Hepatocyte (in vitro differentiated cells): ENCODE results near the gene TSPAN4. TPM values are rescaled to one million over a fixed set of nuclear protein-coding genes. Genes with fewer than 3 reads are reported as not detected.

Experiments used
- DNase-seq: peaks from one replicate; pipeline ENCODE4 v3.0.0-alpha.2; 2016; ENCODE audit warnings: low spot score
- H2AFZ ChIP-seq: fragments of 200-600 bp; sonication (generic); 2 replicates; pipeline ENCODE4 v1.6.0; 2016; ENCODE audit warnings: antibody characterized with exemption, mild to moderate bottlenecking
- H3K27ac ChIP-seq: fragments of 200-600 bp; sonication (generic); 2 replicates; pipeline ENCODE4 v1.5.1; 2016; ENCODE audit warnings: mild to moderate bottlenecking
- H3K27me3 ChIP-seq: fragments of 200-600 bp; sonication (generic); 2 replicates; pipeline ENCODE4 v1.6.1; 2016
- H3K36me3 ChIP-seq: fragments of 200-600 bp; sonication (generic); replicated peaks from 2 replicates; pipeline ENCODE4 v1.5.1; 2016; ENCODE audit warnings: low read depth; ENCODE audit not compliant: insufficient read depth
- H3K4me1 ChIP-seq: fragments of 200-600 bp; sonication (generic); 2 replicates; pipeline ENCODE4 v1.5.1; 2016; ENCODE audit warnings: mild to moderate bottlenecking, moderate library complexity; ENCODE audit not compliant: insufficient read depth
- H3K4me2 ChIP-seq: fragments of 200-600 bp; sonication (generic); 2 replicates; pipeline ENCODE4 v1.6.0; 2016
- H3K4me3 ChIP-seq: fragments of 200-600 bp; sonication (generic); 2 replicates; pipeline ENCODE4 v1.5.1; 2016; ENCODE audit warnings: mild to moderate bottlenecking
- H3K79me2 ChIP-seq: fragments of 200-600 bp; sonication (generic); 2 replicates; pipeline ENCODE4 v1.6.0; 2017; ENCODE audit warnings: mild to moderate bottlenecking
- H3K9me2 ChIP-seq: fragments of 200-600 bp; sonication (generic); replicated peaks from 2 replicates; pipeline ENCODE4 v1.6.0; 2017; ENCODE audit warnings: mild to moderate bottlenecking; ENCODE audit not compliant: insufficient read depth
- H3K9me3 ChIP-seq: fragments of 200-600 bp; sonication (generic); 2 replicates; pipeline ENCODE4 v1.5.1; 2016; ENCODE audit warnings: low read depth, mild to moderate bottlenecking
- H4K20me1 ChIP-seq: fragments of 200-600 bp; sonication (generic); 2 replicates; pipeline ENCODE4 v1.6.0; 2016; ENCODE audit warnings: mild to moderate bottlenecking; ENCODE audit not compliant: insufficient read depth, poor library complexity, severe bottlenecking
- CTCF ChIP-seq: fragments of 200-600 bp; sonication (generic); IDR thresholded peaks from 2 replicates; pipeline ENCODE4 v1.5.1; 2016; ENCODE audit warnings: antibody characterized with exemption, mild to moderate bottlenecking; ENCODE audit not compliant: poor library complexity
- EZH2 ChIP-seq: fragments of 200-600 bp; sonication (generic); IDR thresholded peaks from 2 replicates; pipeline ENCODE4 v1.6.1; 2016; ENCODE audit warnings: antibody characterized with exemption, mild to moderate bottlenecking, borderline replicate concordance
- EZH2phosphoT487 ChIP-seq: fragments of 200-600 bp; sonication (generic); IDR thresholded peaks from one replicate; pipeline ENCODE4 v1.6.1; 2018; ENCODE audit warnings: antibody characterized with exemption, mild to moderate bottlenecking, low read depth, moderate library complexity; ENCODE audit not compliant: unreplicated experiment, severe bottlenecking
- WGBS: methylation state at CpG from one replicate; pipeline ENCODE4 v1.1.6; 2016; ENCODE audit warnings: low lambda C conversion rate; ENCODE audit errors: missing lambda C conversion rate; 5-methylcytosine and 5-hydroxymethylcytosine counted together
- polyA plus RNA-seq: library from polyadenylated mRNA; unstranded; fragments of >200 nt; fragmentation: Nextera tagmentation; extraction: Ambion mirVana; gene quantifications from 2 replicates; pipeline ENCODE4 v1.2.1, GENCODE V29; 2016
- total RNA-seq: library from RNA; depleted of rRNA; stranded (reverse); fragments of >200 nt; gene quantifications from 2 replicates; pipeline ENCODE4 v1.2.3, GENCODE V29; 2014

Gene TSPAN4
- total and polyA plus RNA-seq, 2 experiments from 2014 or later, result 82.8 to 148 TPM

GRCh38 chr11:804599-804964 is 38.1 kb upstream of the TSPAN4 start:
- Histone ChIP-seq H4K20me1 (no peaks in the 10 kb centered on the region), H3K9me2 (no peaks in the 10 kb centered on the region), H3K4me3 (peak overlapping the region; percentile 34), H3K79me2 (peaks cover 24% of the 10 kb centered on the region), H3K4me1 (peaks cover 3% of the 10 kb centered on the region), H3K27ac (peak overlapping the region; percentile 27), H3K4me2 (peak overlapping the region; percentile 98), H3K27me3 (no peaks in the 10 kb centered on the region), H2AFZ (peak overlapping the region; percentile 30), H3K9me3 (no peaks in the 10 kb centered on the region), H3K36me3 (no peaks in the 10 kb centered on the region)
- TF ChIP-seq EZH2, result no peak
- no peak for TF ChIP-seq CTCF
- no peak for TF ChIP-seq EZH2phosphoT487
- 40% methylated on average over 18 of the region's 18 CpGs for WGBS
- DNase-seq, result no peak

GRCh38 chr11:808427-809286 is 34.0 kb upstream of the TSPAN4 start:
- H3K27me3 ChIP-seq, result no peaks in the 10 kb centered on the region
- 37% methylated on average over 36 of the region's 36 CpGs for WGBS
- TF ChIP-seq EZH2 (no peak), EZH2phosphoT487 (no peak), CTCF (no peak)
- H3K4me3 ChIP-seq, result peak overlapping the region; percentile 38
- peak overlapping the region; percentile 89 for H3K4me2 ChIP-seq
- peak overlapping the region; percentile 96 for H3K27ac ChIP-seq
- peak overlapping the region; percentile 44 for H2AFZ ChIP-seq
- H3K79me2 ChIP-seq, result peaks cover 47% of the 10 kb centered on the region
- H3K36me3 ChIP-seq, result no peaks in the 10 kb centered on the region
- H3K9me2 ChIP-seq, result no peaks in the 10 kb centered on the region
- H3K9me3 ChIP-seq, result no peaks in the 10 kb centered on the region
- H4K20me1 ChIP-seq, result peaks cover 22% of the 10 kb centered on the region
- H3K4me1 ChIP-seq, result peaks cover 10% of the 10 kb centered on the region
- DNase-seq, result no peak

GRCh38 chr11:809287-810039 is 33.2 kb upstream of the TSPAN4 start, which contains the start of gene RPLP2:
Gene RPLP2 (plus strand): TSS chr11:809967. CDS start chr11:810235, 268 bp downstream.
- peak within 1 kb of the TSS; percentile 98 for H3K4me2 ChIP-seq
- no peaks in the 10 kb centered on the region for H3K9me2 ChIP-seq
- peak within 1 kb of the TSS; percentile 68 for H3K4me3 ChIP-seq
- H3K36me3 ChIP-seq, result no peaks in the 10 kb centered on the region
- 2% methylated on average over 81 of the region's 81 CpGs for WGBS
- peaks cover 22% of the 10 kb centered on the region for H4K20me1 ChIP-seq
- H3K27me3 ChIP-seq, result no peaks in the 10 kb centered on the region
- peaks cover 47% of the 10 kb centered on the region for H3K79me2 ChIP-seq
- TF ChIP-seq EZH2phosphoT487 (no peak), CTCF (no peak), EZH2 (no peak)
- peak; percentile 99 for DNase-seq
- H3K9me3 ChIP-seq, result no peaks in the 10 kb centered on the region
- peaks cover 10% of the 10 kb centered on the region for H3K4me1 ChIP-seq
- H3K27ac ChIP-seq, result peak within 1 kb of the TSS; percentile 96
- peak within 1 kb of the TSS; percentile 44 for H2AFZ ChIP-seq
